ENCODE measurements around the gene DIP2A.

The DIP2A gene

GRCh38 chr21:46483300-46484295 lies 24.9 kb downstream of the DIP2A start:
- no peak for DNase-seq (ENCODE audit: low spot score)
- no peak for TF ChIP-seq CTCF (IDR thresholded peaks at IDR 0.05; ENCODE audit: extremely low read depth, missing control alignments)

GRCh38 chr21:46486481-46487126 lies 27.9 kb downstream of the DIP2A start:
- DNase-seq (ENCODE audit: low spot score), result no peak
- no peak for TF ChIP-seq CTCF (IDR thresholded peaks at IDR 0.05; ENCODE audit: extremely low read depth, missing control alignments)

DNA sequence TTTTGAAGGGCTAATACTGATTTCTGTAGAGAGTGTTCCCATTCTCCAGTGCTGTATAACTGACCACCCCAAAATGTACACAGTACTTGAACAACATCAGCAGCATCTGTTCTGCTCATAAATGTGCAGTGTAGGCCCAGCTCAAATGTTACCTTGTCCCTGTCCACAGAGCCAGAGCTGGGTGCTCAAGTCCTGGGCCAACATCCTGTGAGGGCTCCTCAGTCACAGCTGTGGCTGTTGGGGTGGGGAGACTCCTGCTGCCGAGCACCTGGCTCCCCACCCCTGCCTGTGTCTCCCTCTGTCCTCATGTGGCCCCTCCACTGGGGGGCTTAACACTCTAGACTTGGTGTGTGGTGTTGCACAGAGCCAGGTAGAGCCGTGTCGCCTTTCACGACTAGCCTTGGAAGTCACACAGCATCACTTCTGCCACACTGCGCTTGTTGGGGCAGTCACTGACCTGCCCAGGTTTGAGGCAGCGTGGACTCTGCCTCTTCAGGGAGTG lies 30.5 kb downstream of the DIP2A start:
- no peak for DNase-seq (ENCODE audit: low spot score)
- no peak for TF ChIP-seq CTCF (IDR thresholded peaks at IDR 0.05; ENCODE audit: extremely low read depth, missing control alignments)

- TF ChIP-seq CTCF (IDR thresholded peaks at IDR 0.05; ENCODE audit: extremely low read depth, missing control alignments), result no peak
- DNase-seq (ENCODE audit: low spot score), result no peak
These were observed 31.1 kb downstream of the DIP2A start for GRCh38 chr21:46489800-46490199.

- no peak for TF ChIP-seq CTCF (IDR thresholded peaks at IDR 0.05; ENCODE audit: extremely low read depth, missing control alignments)
- no peak for DNase-seq (ENCODE audit: low spot score)
These were observed 32.9 kb downstream of the DIP2A start for GRCh38 chr21:46491553-46491952.

GRCh38 chr21:46492851-46493250 lies 34.2 kb downstream of the DIP2A start:
- DNase-seq (ENCODE audit: low spot score), result no peak
- TF ChIP-seq CTCF (IDR thresholded peaks at IDR 0.05; ENCODE audit: extremely low read depth, missing control alignments), result no peak

- no peak for TF ChIP-seq CTCF (IDR thresholded peaks at IDR 0.05; ENCODE audit: extremely low read depth, missing control alignments)
- DNase-seq (ENCODE audit: low spot score), result no peak
These were observed 35.1 kb downstream of the DIP2A start for GRCh38 chr21:46493828-46494227.

All from GM20000 (cell line).